22Rv1 (cell line): ENCODE data around the gene PMPCB.

ENCODE experiments used
- ZFX ChIP-seq: fragments of 450-650 bp; IDR thresholded peaks from 2 replicates; pipeline ENCODE4 v1.6.1; 2017; ENCODE audit warnings: antibody characterized with exemption, borderline replicate concordance
- TF ChIP-seq, protein P1 (sequence below): fragments of 450-650 bp; IDR thresholded peaks from 2 replicates; pipeline ENCODE4 v1.5.1; 2017; ENCODE audit warnings: mild to moderate bottlenecking

DNA sequence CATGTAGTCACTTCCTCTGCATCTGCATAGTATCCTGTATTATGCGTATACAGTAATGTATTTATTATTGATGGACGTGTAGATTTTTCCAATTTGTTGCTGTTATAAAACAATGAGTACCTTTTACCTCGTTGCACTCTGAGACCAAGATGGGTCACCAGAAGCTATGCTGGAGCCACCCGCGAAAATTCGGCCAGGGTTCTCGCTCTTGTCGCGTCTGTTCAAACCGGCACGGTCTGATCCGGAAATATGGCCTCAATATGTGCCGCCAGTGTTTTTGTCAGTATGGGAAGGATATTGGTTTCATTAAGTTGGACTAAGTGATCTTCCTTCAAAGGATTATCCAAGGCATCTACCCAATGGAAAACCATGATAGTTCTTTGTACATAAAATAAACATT lies 51.2 kb downstream of the PMPCB start:
- TF ChIP-seq, protein P1, sequence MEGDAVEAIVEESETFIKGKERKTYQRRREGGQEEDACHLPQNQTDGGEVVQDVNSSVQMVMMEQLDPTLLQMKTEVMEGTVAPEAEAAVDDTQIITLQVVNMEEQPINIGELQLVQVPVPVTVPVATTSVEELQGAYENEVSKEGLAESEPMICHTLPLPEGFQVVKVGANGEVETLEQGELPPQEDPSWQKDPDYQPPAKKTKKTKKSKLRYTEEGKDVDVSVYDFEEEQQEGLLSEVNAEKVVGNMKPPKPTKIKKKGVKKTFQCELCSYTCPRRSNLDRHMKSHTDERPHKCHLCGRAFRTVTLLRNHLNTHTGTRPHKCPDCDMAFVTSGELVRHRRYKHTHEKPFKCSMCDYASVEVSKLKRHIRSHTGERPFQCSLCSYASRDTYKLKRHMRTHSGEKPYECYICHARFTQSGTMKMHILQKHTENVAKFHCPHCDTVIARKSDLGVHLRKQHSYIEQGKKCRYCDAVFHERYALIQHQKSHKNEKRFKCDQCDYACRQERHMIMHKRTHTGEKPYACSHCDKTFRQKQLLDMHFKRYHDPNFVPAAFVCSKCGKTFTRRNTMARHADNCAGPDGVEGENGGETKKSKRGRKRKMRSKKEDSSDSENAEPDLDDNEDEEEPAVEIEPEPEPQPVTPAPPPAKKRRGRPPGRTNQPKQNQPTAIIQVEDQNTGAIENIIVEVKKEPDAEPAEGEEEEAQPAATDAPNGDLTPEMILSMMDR: no peak
- no peak for TF ChIP-seq ZFX
